Measurements from ENCODE around the gene TAMALIN. TPM values are rescaled to one million over a fixed set of nuclear protein-coding genes. Genes with fewer than 3 reads are reported as not detected.
A peak's percentile ranks its signal among the peaks of the same experiment; 100 is the strongest.

The TAMALIN gene
- total RNA-seq, 4 donors from 2014 or later: 1.7 to 10.7 (median 3.6) TPM

GRCh38 chr12:51960890-51961289 is 45.9 kb upstream of the TAMALIN start:
- H3K4me1 ChIP-seq: peaks cover 12 to 74% (median 22%) of the 10 kb centered on the region in 3 donors
- 86 to 90% methylated on average over 6 of the region's 6 CpGs for WGBS, 2 donors
- TF ChIP-seq POLR2A (IDR thresholded peaks at IDR 0.05) (no peak), CTCF (IDR thresholded peaks at IDR 0.05) (no peak)
- H3K27ac ChIP-seq: peak overlapping the region in 3 of 4 donors; percentile 33 to 72 (median 59)
- no peak for DNase-seq
- H3K27me3 ChIP-seq: no peaks in the 10 kb centered on the region
- no peak overlapping the region for H3K4me3 ChIP-seq
- H3K36me3 ChIP-seq: peaks cover 0 to 27% (median 0%) of the 10 kb centered on the region in 3 donors
- intact Hi-C loops (cut with DNase I): no loop called here
- no peaks in the 10 kb centered on the region for H3K9me3 ChIP-seq

GRCh38 chr12:51961834-51962233 is 44.9 kb upstream of the TAMALIN start:
- H3K27ac ChIP-seq: peak overlapping the region; percentile 22 to 72 (median 46)
- 0 to 5% methylated on average over 1 of the region's 1 CpG for WGBS, 2 donors
- H3K9me3 ChIP-seq: no peaks in the 10 kb centered on the region
- no peak for TF ChIP-seq CTCF (IDR thresholded peaks at IDR 0.05)
- TF ChIP-seq POLR2A (IDR thresholded peaks at IDR 0.05): no peak
- no peak overlapping the region for H3K4me3 ChIP-seq
- no peak for DNase-seq
- H3K4me1 ChIP-seq: peaks cover 12 to 65% (median 22%) of the 10 kb centered on the region in 3 donors
- intact Hi-C loops (cut with DNase I): no loop called here
- H3K36me3 ChIP-seq: peaks cover 0 to 32% (median 0%) of the 10 kb centered on the region in 3 donors
- H3K27me3 ChIP-seq: no peaks in the 10 kb centered on the region

GRCh38 chr12:51962737-51963136 is 44.0 kb upstream of the TAMALIN start:
- H3K4me3 ChIP-seq: no peak overlapping the region
- intact Hi-C loops (cut with DNase I): no loop called here
- H3K27me3 ChIP-seq: no peaks in the 10 kb centered on the region
- H3K27ac ChIP-seq: peak overlapping the region in 3 of 4 donors; percentile 33 to 72 (median 59)
- WGBS, 2 donors: 58 to 63% methylated on average over 3 of the region's 3 CpGs
- no peak for DNase-seq
- peaks cover 0 to 29% (median 0%) of the 10 kb centered on the region in 3 donors for H3K36me3 ChIP-seq
- peaks cover 12 to 56% (median 22%) of the 10 kb centered on the region in 3 donors for H3K4me1 ChIP-seq
- TF ChIP-seq POLR2A (IDR thresholded peaks at IDR 0.05): no peak
- TF ChIP-seq CTCF (IDR thresholded peaks at IDR 0.05): no peak
- no peaks in the 10 kb centered on the region for H3K9me3 ChIP-seq

GRCh38 chr12:51963477-51963876 is 43.3 kb upstream of the TAMALIN start:
- Histone ChIP-seq H3K27ac (no peak overlapping the region), H3K4me3 (no peak overlapping the region), H3K9me3 (no peaks in the 10 kb centered on the region), H3K36me3 (peaks cover 0 to 29% (median 0%) of the 10 kb centered on the region in 3 donors), H3K27me3 (no peaks in the 10 kb centered on the region), H3K4me1 (peaks cover 12 to 49% (median 22%) of the 10 kb centered on the region in 3 donors)
- no peak for TF ChIP-seq CTCF (IDR thresholded peaks at IDR 0.05)
- no peak for TF ChIP-seq POLR2A (IDR thresholded peaks at IDR 0.05)
- no peak for DNase-seq
- intact Hi-C loops (cut with DNase I): no loop called here
- 93 to 96% methylated on average over 4 of the region's 4 CpGs for WGBS, 2 donors

GRCh38 chr12:51969643-51970042 is 37.1 kb upstream of the TAMALIN start:
- H3K4me1 ChIP-seq: peaks cover 34 to 50% (median 38%) of the 10 kb centered on the region in 3 donors
- TF ChIP-seq POLR2A (IDR thresholded peaks at IDR 0.05): no peak
- no peak for TF ChIP-seq CTCF (IDR thresholded peaks at IDR 0.05)
- DNase-seq: no peak
- H3K36me3 ChIP-seq: peaks cover 0 to 5% (median 0%) of the 10 kb centered on the region in 3 donors
- intact Hi-C loops (cut with DNase I): no loop called here
- WGBS, 2 donors: 88 to 95% methylated on average over 2 of the region's 2 CpGs
- no peak overlapping the region for H3K27ac ChIP-seq
- no peak overlapping the region for H3K4me3 ChIP-seq
- no peaks in the 10 kb centered on the region for H3K9me3 ChIP-seq
- no peaks in the 10 kb centered on the region for H3K27me3 ChIP-seq

All from esophagus squamous epithelium (tissue), 5 donors.